K562 (cell line): ENCODE results near the gene CCN6. TPM values are rescaled to one million over a fixed set of nuclear protein-coding genes. Genes with fewer than 3 reads are reported as not detected.

Experiments
- ATAC-seq: fragments of 200-7000 bp; cut with Tn5 transposase; 3 replicates; pipeline ENCODE4 v1.9.1; 2020; ENCODE audit warnings: moderate library complexity
- BruUV-seq: library from RNA; stranded (reverse); fragments of 400-500 nt; replicated peaks from 2 replicates; lab custom pipeline; 2021; lab: Mats Ljungman, UMichigan
- CTCF ChIA-PET: fragments of 300-600 bp; formaldehyde crosslinking; extraction: SDS; loops from one replicate; lab custom pipeline; 2021; ENCODE audit warnings: low intra/inter-chr PET ratio; lab: Yijun Ruan, JAX
- POLR2A ChIA-PET: fragments of 300-600, 350-650 bp; sonication (Branson Sonifier 250); formaldehyde crosslinking; extraction: SDS; loops from one replicate; lab custom pipeline; 2021; ENCODE audit warnings: antibody characterized with exemption, inconsistent platforms; lab: Yijun Ruan, JAX
- DNase-seq, 4 experiments: peaks; one replicate each; pipeline versions ENCODE4 v3.0.0 to v3.0.0-alpha.2; 2011 to 2018; ENCODE audit warnings: low spot score in 3 of 4, mixed read lengths in 3 of 4; ENCODE audit errors: extremely low read depth in 1 of 4
- FAIRE-seq: peaks from 2 replicates; lab custom pipeline; 2011; peaks lifted over from hg19 to GRCh38; lab: Jason Lieb, UNC
- H2AFZ ChIP-seq: 2 replicates; pipeline ENCODE4 v1.6.0; 2011; ENCODE audit warnings: low read depth, low read length, control low read depth, inconsistent platforms
- H3K27ac ChIP-seq: fragments of 200-600 bp; 3 replicates; pipeline ENCODE4 v1.8.0; 2011; ENCODE audit warnings: low read depth, mild to moderate bottlenecking, control low read depth, inconsistent platforms, low read length, moderate library complexity, mixed read lengths; ENCODE audit errors: extremely low read depth
- H3K27me3 ChIP-seq, 2 experiments: fragments of 300-600 bp in 1 of 2; 2 replicates in 1 of 2; 3 replicates in 1 of 2; pipeline versions ENCODE4 v1.6.0 to v1.8.0; 2011; ENCODE audit warnings: inconsistent platforms in 2 of 2, low read length in 2 of 2, mild to moderate bottlenecking in 1 of 2, mixed read lengths in 1 of 2, moderate library complexity in 1 of 2; ENCODE audit not compliant: control insufficient read depth in 2 of 2, insufficient read depth in 2 of 2
- H3K36me3 ChIP-seq: fragments of 300-600 bp; 3 replicates; pipeline ENCODE4 v1.8.0; 2011; ENCODE audit warnings: mild to moderate bottlenecking, low read length, inconsistent platforms; ENCODE audit not compliant: control insufficient read depth, insufficient read depth
- H3K4me1 ChIP-seq, 2 experiments: fragments of 200-600 bp in 1 of 2; replicated peaks in 1 of 2; 2 replicates in 1 of 2; 3 replicates in 1 of 2; pipeline versions ENCODE4 v1.5.1 to v1.8.0; 2011; ENCODE audit warnings: inconsistent platforms in 2 of 2, low read length in 2 of 2, mild to moderate bottlenecking in 1 of 2, mixed read lengths in 1 of 2, moderate library complexity in 1 of 2; ENCODE audit not compliant: control insufficient read depth in 2 of 2, insufficient read depth in 2 of 2
- H3K4me2 ChIP-seq: 2 replicates; pipeline ENCODE4 v1.6.1; 2011; ENCODE audit warnings: low read length, control low read depth, inconsistent platforms, mixed read lengths; ENCODE audit not compliant: insufficient read depth
- H3K4me3 ChIP-seq: fragments of 200-600 bp; sonication (generic), shearing (Covaris generic); 2 replicates; pipeline ENCODE4 v1.5.1; 2016; ENCODE audit warnings: control low read depth, inconsistent platforms
- H3K79me2 ChIP-seq: fragments of 200-600 bp; 3 replicates; pipeline ENCODE4 v1.8.0; 2011; ENCODE audit warnings: low read length, inconsistent platforms; ENCODE audit not compliant: control insufficient read depth, insufficient read depth
- H3K9ac ChIP-seq, 2 experiments: 2 replicates each; pipeline versions ENCODE4 v1.6.0 to v1.6.1; 2011; ENCODE audit warnings: low read depth in 2 of 2, low read length in 2 of 2, control low read depth in 1 of 2, inconsistent platforms in 1 of 2, mild to moderate bottlenecking in 1 of 2, mixed read lengths in 1 of 2; ENCODE audit not compliant: insufficient read depth in 1 of 2
- H3K9me1 ChIP-seq: one replicate; pipeline ENCODE4 v1.6.0; 2011; ENCODE audit warnings: inconsistent platforms, mild to moderate bottlenecking, low read length, moderate library complexity; ENCODE audit not compliant: control insufficient read depth, insufficient read depth
- H3K9me3 ChIP-seq: replicated peaks from 2 replicates; pipeline ENCODE4 v1.5.1; 2011; ENCODE audit warnings: low read depth, low read length, inconsistent platforms; ENCODE audit not compliant: control insufficient read depth, insufficient read depth
- H4K20me1 ChIP-seq: replicated peaks from 2 replicates; pipeline ENCODE4 v1.6.1; 2011; ENCODE audit warnings: low read length, inconsistent platforms, mixed read lengths; ENCODE audit not compliant: control insufficient read depth, insufficient read depth
- ARHGAP35 ChIP-seq: fragments of 450-650 bp; IDR thresholded peaks from 2 replicates; pipeline ENCODE4 v1.6.1; 2018; ENCODE audit not compliant: partially characterized antibody
- CBFB ChIP-seq: sonication (generic); formaldehyde crosslinking; IDR thresholded peaks from 2 replicates; pipeline ENCODE4 v1.4.0; 2020; ENCODE audit warnings: mild to moderate bottlenecking, missing genetic modification reagents
- FUS ChIP-seq: fragments of 200-400 bp; formaldehyde crosslinking; optimal IDR thresholded peaks from 2 replicates; pipeline ENCODE3; 2017; ENCODE audit warnings: low read depth, low read length
- MAFK ChIP-seq: IDR thresholded peaks from 2 replicates; pipeline ENCODE4 v1.6.1; 2011; ENCODE audit warnings: low read length, improper control_type of control experiment
- POLR2A ChIP-seq: fragments of 450-650 bp; conservative IDR thresholded peaks from 2 replicates; pipeline ENCODE4 v1.6.1; 2016
- RBFOX2 ChIP-seq: fragments of 200-400 bp; formaldehyde crosslinking; IDR thresholded peaks from 2 replicates; pipeline ENCODE4 v1.6.1; 2017; ENCODE audit warnings: low read depth, mild to moderate bottlenecking, low read length, moderate library complexity
- RBM25 ChIP-seq: fragments of 200-400 bp; formaldehyde crosslinking; IDR thresholded peaks from 2 replicates; pipeline ENCODE4 v1.6.1; 2018; ENCODE audit warnings: low read length, low read depth, moderate library complexity; ENCODE audit not compliant: severe bottlenecking
- SNIP1 ChIP-seq: fragments of 450-650 bp; IDR thresholded peaks from 2 replicates; pipeline ENCODE4 v1.7.1; 2017; ENCODE audit warnings: low read depth, mild to moderate bottlenecking
- ZNF76 ChIP-seq: fragments of 250-450 bp; sonication (Bioruptor Pico); IDR thresholded peaks from 2 replicates; pipeline ENCODE4 v1.4.0; 2020; ENCODE audit warnings: mild to moderate bottlenecking, moderate library complexity, borderline replicate concordance
- WGBS: fragments of 100-300 bp; shearing (Covaris generic); methylation state at CpG from one replicate; pipeline ENCODE4 v1.1.6; 2016; ENCODE audit warnings: low coverage, mixed read lengths; ENCODE audit not compliant: insufficient coverage; ENCODE audit errors: missing lambda C conversion rate; 5-methylcytosine and 5-hydroxymethylcytosine counted together
- in situ Hi-C: fragments of 300-500 bp; cut with MboI; formaldehyde crosslinking; loops from 4 replicates; pipeline ENCODE4 v1.15.0; 2018; ENCODE audit warnings: inconsistent platforms, mixed read lengths
- intact Hi-C: fragments of 100-400 bp; cut with micrococcal nuclease; formaldehyde crosslinking; loops from 2 replicates; pipeline ENCODE4 v1.14.2; 2022
- polyA plus RNA-seq, 8 experiments: library from polyadenylated mRNA; depleted of rRNA in 4 of 8; stranded (reverse) in 5 of 8; unstranded in 3 of 8; fragments of >200 nt; fragmentation: Nextera tagmentation in 2 of 8; fragmentation: Illumina TruSeq in 1 of 8; extraction: Ambion mirVana in 2 of 8; extraction: Trizol in 1 of 8; gene quantifications; 2 replicates each; pipeline versions ENCODE4 v1.2.1 to v1.2.3, GENCODE V29; 2011 to 2014; ENCODE audit warnings: inconsistent platforms in 1 of 8, missing spikeins in 1 of 8
- total RNA-seq, 7 experiments: library from RNA; depleted of rRNA in 6 of 7; stranded (reverse); fragments of >200 nt in 6 of 7; fragmentation: Illumina TruSeq in 2 of 7; extraction: Trizol in 2 of 7; gene quantifications; 2 replicates each; pipeline versions ENCODE4 v1.2.1 to v1.2.3, GENCODE V29; 2011 to 2021; ENCODE audit warnings: low replicate concordance in 1 of 7
- TF ChIP-seq, protein P1 (sequence below), 2 experiments: IDR thresholded peaks; 2 replicates each; pipeline ENCODE4 v1.6.1; 2011; ENCODE audit warnings: borderline replicate concordance in 1 of 2, control low read depth in 1 of 2, low read depth in 1 of 2, low read length in 1 of 2, mild to moderate bottlenecking in 1 of 2, mixed read lengths in 1 of 2, moderate library complexity in 1 of 2; ENCODE audit not compliant: insufficient read depth in 1 of 2, insufficient read length in 1 of 2, poor library complexity in 1 of 2, severe bottlenecking in 1 of 2; ENCODE audit errors: extremely low read depth in 1 of 2
- TF ChIP-seq, protein P2 (sequence below): fragments of 250-450 bp; sonication (Bioruptor Pico); IDR thresholded peaks from 2 replicates; pipeline ENCODE4 v1.4.0; 2020
- TF ChIP-seq, protein P3 (sequence below): sonication (generic); IDR thresholded peaks from 2 replicates; pipeline ENCODE4 v1.6.1; 2016

CCN6 gene
- total and polyA plus RNA-seq, 9 of the 15 experiments (the other 6 are each of a cell fraction or from before 2014, with no cell fraction given): 0.04 to 0.62 (median 0.21) TPM; not detected in 2

DNA sequence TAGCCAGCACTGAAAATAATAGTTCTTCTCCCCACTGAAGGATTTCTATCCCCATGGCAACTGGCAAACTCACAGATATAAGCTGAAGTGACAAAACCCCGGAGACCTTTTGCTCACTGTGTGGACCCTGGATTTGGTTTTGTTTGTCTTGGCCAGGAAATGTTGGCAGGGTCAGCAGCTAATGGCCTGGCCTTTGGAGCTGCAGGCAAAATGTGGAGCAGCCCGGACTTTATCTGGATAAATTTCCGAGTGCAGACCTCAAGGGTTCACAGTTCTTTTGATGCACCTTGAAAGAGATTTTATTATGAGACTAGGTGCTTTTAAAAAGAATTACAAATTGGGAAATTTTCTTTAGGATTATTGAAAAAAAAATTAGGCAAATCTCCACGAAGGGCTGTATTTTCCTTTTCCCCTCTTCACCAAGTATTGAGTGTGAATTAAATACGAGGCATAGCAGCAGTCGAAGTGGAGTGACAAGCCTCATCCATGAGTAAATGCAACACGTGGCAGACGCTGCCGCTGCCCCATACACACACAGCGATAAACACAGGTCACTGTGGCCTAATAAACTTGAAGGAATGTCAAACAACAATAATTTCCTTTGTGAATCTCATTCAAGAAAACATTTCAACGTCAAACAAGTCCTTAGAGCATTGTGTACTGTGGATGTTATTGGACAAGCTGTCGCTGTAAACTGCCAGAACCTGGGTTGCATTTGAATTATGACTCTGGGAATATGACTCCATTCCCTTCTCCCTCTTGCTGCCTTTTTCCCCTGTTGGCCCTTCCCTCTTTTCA lies 35.1 kb upstream of the CCN6 start (continued):
- TF ChIP-seq RBFOX2 (no peak), SNIP1 (no peak), MAFK (no peak), POLR2A (no peak), FUS (no peak), ARHGAP35 (no peak)
- TF ChIP-seq, protein P1, sequence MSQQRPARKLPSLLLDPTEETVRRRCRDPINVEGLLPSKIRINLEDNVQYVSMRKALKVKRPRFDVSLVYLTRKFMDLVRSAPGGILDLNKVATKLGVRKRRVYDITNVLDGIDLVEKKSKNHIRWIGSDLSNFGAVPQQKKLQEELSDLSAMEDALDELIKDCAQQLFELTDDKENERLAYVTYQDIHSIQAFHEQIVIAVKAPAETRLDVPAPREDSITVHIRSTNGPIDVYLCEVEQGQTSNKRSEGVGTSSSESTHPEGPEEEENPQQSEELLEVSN (IDR thresholded peaks at IDR 0.05; ENCODE audit: borderline replicate concordance in 1 of 2, extremely low read depth in 1 of 2, insufficient read depth in 1 of 2, insufficient read length in 1 of 2, low read depth in 1 of 2, low read length in 1 of 2, poor library complexity in 1 of 2, severe bottlenecking in 1 of 2): no peak

DNA sequence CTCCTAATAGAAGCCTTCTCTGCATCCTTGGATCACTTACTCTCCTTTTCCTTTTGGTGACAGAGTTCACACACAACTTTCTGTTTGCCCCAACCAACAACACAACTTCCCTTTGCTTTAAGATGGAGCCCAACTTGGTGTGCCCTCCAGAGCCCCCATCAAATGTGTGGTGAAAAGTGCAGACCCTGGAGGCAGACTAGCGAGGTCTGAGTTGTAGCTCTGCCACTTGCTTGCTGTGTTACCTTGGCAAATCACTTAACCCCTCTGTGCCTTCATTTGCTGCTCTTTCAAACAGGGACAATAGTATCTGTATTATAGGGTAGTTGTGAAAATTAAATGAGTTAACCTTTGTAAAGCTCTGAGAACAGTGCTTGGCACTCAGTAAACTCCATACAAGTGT lies 34.3 kb upstream of the CCN6 start:
- Histone ChIP-seq H3K27ac (no peak overlapping the region), H3K27me3 (peaks cover 22 to 24% of the 10 kb centered on the region in 2 experiments; a peak in 4 of 5 replicates), H3K9ac (no peak overlapping the region), H2AFZ (no peak overlapping the region), H3K4me2 (no peak overlapping the region), H3K79me2 (no peaks in the 10 kb centered on the region), H3K9me3 (no peaks in the 10 kb centered on the region), H3K4me1 (no peaks in the 10 kb centered on the region), H3K9me1 (no peaks in the 10 kb centered on the region), H3K4me3 (no peak overlapping the region), H3K36me3 (no peaks in the 10 kb centered on the region), H4K20me1 (no peaks in the 10 kb centered on the region)
- FAIRE-seq (no peak), DNase-seq (no peak), ATAC-seq (no peak)
- WGBS: 0% methylated on average over 1 of the region's 1 CpG
- CTCF ChIA-PET: no interaction called here
- POLR2A ChIA-PET: no interaction called here
- BruUV-seq: no TSS peak
- in situ Hi-C loops: no loop called here
- intact Hi-C loops: no loop called here
- TF ChIP-seq, protein P2, sequence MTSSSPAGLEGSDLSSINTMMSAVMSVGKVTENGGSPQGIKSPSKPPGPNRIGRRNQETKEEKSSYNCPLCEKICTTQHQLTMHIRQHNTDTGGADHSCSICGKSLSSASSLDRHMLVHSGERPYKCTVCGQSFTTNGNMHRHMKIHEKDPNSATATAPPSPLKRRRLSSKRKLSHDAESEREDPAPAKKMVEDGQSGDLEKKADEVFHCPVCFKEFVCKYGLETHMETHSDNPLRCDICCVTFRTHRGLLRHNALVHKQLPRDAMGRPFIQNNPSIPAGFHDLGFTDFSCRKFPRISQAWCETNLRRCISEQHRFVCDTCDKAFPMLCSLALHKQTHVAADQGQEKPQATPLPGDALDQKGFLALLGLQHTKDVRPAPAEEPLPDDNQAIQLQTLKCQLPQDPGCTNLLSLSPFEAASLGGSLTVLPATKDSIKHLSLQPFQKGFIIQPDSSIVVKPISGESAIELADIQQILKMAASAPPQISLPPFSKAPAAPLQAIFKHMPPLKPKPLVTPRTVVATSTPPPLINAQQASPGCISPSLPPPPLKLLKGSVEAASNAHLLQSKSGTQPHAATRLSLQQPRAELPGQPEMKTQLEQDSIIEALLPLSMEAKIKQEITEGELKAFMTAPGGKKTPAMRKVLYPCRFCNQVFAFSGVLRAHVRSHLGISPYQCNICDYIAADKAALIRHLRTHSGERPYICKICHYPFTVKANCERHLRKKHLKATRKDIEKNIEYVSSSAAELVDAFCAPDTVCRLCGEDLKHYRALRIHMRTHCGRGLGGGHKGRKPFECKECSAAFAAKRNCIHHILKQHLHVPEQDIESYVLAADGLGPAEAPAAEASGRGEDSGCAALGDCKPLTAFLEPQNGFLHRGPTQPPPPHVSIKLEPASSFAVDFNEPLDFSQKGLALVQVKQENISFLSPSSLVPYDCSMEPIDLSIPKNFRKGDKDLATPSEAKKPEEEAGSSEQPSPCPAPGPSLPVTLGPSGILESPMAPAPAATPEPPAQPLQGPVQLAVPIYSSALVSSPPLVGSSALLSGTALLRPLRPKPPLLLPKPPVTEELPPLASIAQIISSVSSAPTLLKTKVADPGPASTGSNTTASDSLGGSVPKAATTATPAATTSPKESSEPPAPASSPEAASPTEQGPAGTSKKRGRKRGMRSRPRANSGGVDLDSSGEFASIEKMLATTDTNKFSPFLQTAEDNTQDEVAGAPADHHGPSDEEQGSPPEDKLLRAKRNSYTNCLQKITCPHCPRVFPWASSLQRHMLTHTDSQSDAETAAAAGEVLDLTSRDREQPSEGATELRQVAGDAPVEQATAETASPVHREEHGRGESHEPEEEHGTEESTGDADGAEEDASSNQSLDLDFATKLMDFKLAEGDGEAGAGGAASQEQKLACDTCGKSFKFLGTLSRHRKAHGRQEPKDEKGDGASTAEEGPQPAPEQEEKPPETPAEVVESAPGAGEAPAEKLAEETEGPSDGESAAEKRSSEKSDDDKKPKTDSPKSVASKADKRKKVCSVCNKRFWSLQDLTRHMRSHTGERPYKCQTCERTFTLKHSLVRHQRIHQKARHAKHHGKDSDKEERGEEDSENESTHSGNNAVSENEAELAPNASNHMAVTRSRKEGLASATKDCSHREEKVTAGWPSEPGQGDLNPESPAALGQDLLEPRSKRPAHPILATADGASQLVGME (CRISPR knock-in tag): no peak
- TF ChIP-seq, protein P3, sequence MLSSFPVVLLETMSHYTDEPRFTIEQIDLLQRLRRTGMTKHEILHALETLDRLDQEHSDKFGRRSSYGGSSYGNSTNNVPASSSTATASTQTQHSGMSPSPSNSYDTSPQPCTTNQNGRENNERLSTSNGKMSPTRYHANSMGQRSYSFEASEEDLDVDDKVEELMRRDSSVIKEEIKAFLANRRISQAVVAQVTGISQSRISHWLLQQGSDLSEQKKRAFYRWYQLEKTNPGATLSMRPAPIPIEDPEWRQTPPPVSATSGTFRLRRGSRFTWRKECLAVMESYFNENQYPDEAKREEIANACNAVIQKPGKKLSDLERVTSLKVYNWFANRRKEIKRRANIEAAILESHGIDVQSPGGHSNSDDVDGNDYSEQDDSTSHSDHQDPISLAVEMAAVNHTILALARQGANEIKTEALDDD: no peak
- no peak for TF ChIP-seq CBFB
- TF ChIP-seq ZNF76 (CRISPR knock-in tag): no peak
- no peak for TF ChIP-seq RBM25
